ENCODE measurements around the gene BCL2L15.

BCL2L15 gene

GRCh38 chr1:113836534-113836933, 50.8 kb downstream of the BCL2L15 start:
- no peaks in the 10 kb centered on the region for H4K20me1 ChIP-seq
- peaks cover 0 to 7% (median 0%) of the 10 kb centered on the region in 11 experiments; a peak in 5 of 22 replicates for H3K9me3 ChIP-seq (replicated peaks in 1 of 11)
- no peak overlapping the region for H3K4me3 ChIP-seq
- peaks cover 0 to 4% (median 0%) of the 10 kb centered on the region in 10 experiments; a peak in 2 of 20 replicates for H3K4me1 ChIP-seq
- peaks cover 0 to 65% (median 0%) of the 10 kb centered on the region in 11 experiments; a peak in 11 of 22 replicates for H3K36me3 ChIP-seq
- H3K4me2 ChIP-seq = no peak overlapping the region
- H3K27ac ChIP-seq = no peak overlapping the region
- H3K27me3 ChIP-seq = no peaks in the 10 kb centered on the region
- H3K9ac ChIP-seq = no peak overlapping the region
- TF ChIP-seq Cebpa-rat (IDR thresholded peaks at IDR 0.05) = no peak

- Histone ChIP-seq H3K4me1 (peaks cover 0 to 4% (median 0%) of the 10 kb centered on the region in 10 experiments; a peak in 2 of 20 replicates), H3K9me3 (replicated peaks in 1 of 11) (no peaks in the 10 kb centered on the region; a peak in 1 of 22 replicates), H3K27me3 (no peaks in the 10 kb centered on the region), H3K4me2 (no peak overlapping the region), H3K4me3 (no peak overlapping the region), H3K27ac (no peak overlapping the region), H4K20me1 (no peaks in the 10 kb centered on the region), H3K9ac (no peak overlapping the region), H3K36me3 (peaks cover 0 to 60% (median 0%) of the 10 kb centered on the region in 11 experiments; a peak in 10 of 22 replicates)
- TF ChIP-seq Cebpa-rat (IDR thresholded peaks at IDR 0.05) = no peak
These were observed 51.6 kb downstream of the BCL2L15 start for GRCh38 chr1:113835686-113836290.

- Histone ChIP-seq H3K9ac (no peak overlapping the region), H3K4me1 (peaks cover 0 to 4% (median 0%) of the 10 kb centered on the region in 10 experiments; a peak in 2 of 20 replicates), H3K9me3 (replicated peaks in 1 of 11) (no peaks in the 10 kb centered on the region), H3K27ac (no peak overlapping the region), H3K27me3 (no peaks in the 10 kb centered on the region), H3K36me3 (peaks cover 0 to 51% (median 0%) of the 10 kb centered on the region in 11 experiments; a peak in 10 of 22 replicates), H3K4me3 (no peak overlapping the region), H3K4me2 (no peak overlapping the region), H4K20me1 (no peaks in the 10 kb centered on the region)
- TF ChIP-seq Cebpa-rat (IDR thresholded peaks at IDR 0.05) = no peak
These were observed 52.7 kb downstream of the BCL2L15 start for GRCh38 chr1:113834716-113835115.

Measured in BLaER1 treated with 17β-estradiol and CSF1 and Interleukin-3, amounts not matched to agents 10 nM and 100 nM (cell line).